GM19099 (cell line): ENCODE measurements around the gene KMT5C.

Source experiments
- POLR2A ChIP-seq: IDR thresholded peaks from 3 replicates; pipeline ENCODE4 v1.6.1; 2011; ENCODE audit warnings: low read depth; ENCODE audit not compliant: insufficient read length; ENCODE audit errors: extremely low read depth

The KMT5C gene

DNA sequence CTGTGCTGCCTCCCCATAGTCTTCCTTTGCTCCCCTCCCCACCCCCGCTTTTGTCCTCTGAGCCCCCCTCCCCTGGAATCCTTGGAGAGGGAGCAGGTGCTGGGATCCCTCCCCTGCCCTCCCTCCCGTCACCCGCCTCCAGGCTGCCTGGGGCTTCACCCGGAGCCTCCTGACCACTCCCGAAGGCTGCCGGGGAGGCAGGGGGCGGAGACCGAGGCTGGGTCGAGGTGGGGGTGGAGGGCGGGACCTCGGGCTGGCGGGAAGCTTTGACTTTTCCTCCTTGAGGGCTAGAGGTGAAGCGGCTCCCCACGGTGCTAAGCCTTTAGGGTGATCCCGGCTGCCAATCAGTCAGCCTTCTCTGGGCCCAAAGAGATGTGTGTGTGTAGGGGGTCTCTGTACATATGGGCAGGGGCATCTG lies 1.5 kb downstream of the KMT5C start:
- TF ChIP-seq POLR2A: no peak

GRCh38 chr19:55341595-55342531 lies 2.2 kb downstream of the KMT5C start:
- TF ChIP-seq POLR2A: no peak

- no peak for TF ChIP-seq POLR2A
Measured at GRCh38 chr19:55344444-55344843, 4.8 kb downstream of the KMT5C start.

DNA sequence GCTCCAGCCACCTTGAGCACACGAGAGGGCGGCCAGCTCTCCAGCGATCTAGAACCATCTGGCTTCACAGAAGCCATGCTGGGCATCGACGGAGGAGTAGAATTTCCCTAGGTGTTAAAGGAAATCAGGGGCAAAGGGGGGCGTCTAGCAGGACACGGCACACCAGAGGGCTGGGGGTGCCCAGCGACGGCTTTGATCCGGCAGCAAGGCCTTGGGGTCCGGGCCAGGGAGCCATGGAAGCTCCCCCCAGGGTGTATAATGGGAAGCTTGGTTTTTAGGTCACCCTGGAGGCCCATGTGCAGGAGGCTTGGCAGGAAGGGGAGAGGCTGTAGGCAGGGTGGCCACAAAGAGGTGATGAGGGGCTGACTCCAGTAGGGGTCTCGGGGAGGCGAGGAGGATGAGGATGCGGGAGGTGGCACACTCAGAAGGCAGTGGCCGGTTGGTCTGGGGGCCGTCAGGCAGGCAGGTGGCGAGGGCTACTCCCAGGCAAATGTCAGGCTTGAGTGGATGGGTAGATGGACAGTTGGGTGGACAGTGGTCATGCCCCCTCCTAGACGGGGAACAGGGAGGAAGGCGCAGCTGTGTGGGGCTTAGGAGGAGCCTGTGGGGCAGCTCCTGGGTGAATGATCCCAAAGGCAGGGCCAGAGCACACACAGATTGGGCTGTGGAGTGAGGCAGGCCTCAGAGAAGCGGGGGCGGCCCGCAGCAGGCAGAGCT lies 5.6 kb downstream of the KMT5C start:
- no peak for TF ChIP-seq POLR2A

DNA sequence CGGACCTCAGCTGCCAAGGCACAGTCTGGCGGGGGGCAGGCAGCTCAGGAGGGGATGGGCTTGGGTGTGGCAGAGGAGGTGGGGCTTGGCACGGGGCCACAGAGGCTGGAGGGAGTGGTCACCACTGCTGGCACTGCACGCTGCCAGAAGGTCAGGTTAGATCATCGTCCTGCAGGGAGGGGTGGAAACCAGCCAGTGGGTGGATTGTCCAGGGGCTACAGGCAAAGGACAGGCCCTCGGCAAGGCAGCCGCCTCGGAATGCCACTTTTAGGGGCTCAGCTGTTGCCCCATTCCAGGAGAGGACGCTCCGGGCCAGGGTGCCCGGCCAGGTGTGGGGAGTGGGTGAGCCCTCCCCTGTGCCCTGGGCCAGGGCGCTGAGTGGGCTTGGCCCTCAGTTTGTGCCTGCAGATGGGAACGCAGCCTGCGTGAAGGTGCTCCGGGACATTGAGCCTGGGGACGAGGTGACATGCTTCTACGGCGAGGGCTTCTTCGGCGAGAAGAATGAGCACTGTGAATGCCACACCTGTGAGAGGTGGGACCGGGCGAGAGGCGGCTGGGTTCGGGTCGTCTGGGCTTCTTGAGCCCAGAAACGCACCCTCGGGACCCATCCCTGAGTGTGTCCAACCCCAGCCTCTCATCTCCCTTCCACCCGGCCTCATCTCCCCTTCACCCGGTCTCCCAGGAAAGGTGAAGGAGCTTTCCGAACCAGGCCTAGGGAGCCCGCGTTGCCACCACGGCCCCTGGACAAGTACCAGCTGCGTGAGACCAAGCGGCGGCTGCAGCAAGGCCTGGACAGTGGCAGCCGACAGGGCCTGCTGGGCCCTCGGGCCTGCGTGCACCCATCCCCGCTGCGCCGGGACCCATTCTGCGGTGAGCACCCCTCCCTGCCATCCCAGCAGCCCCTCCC lies 6.4 kb downstream of the KMT5C start:
- no peak for TF ChIP-seq POLR2A

GRCh38 chr19:55346725-55347441 lies 7.2 kb downstream of the KMT5C start:
- no peak for TF ChIP-seq POLR2A

- no peak for TF ChIP-seq POLR2A
Measured at GRCh38 chr19:55347442-55348009, 7.8 kb downstream of the KMT5C start.

DNA sequence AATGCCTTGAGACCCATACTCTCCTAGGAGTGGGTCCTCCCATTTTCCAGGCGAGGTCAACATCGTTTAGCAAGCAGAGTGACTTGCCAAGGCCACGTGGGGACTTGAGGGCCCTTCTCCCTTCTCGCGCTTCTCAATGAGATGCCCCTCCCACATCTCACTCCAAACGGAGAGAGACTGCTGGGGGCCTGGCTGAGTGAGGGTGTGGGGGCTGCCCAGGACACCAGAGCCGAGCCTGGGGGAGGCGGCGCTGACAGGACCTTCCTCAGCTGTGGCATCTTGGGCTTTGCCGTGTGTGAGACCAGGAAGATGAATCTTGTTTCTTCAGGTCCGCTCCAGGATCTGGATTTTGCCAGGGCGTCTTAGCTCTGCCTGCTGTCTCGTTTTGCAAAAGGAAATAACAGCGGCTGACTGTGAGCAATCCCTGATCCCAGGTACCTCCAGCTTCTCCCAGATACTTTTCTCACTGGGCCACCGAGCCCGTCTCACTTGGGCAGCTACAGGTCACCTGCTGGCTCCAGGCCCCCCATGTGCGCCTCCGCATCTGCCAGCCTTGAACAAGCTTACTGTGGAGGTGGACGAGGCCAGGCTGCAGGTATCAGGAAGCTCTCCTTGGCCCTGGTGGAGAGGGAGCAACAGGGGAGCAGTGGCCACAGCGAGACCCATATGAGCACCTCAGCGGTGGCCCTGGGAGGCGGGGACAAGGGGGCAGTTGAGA lies 8.8 kb downstream of the KMT5C start:
- no peak for TF ChIP-seq POLR2A

GRCh38 chr19:55350620-55351315 lies 11.1 kb downstream of the KMT5C start:
- TF ChIP-seq POLR2A: no peak

DNA sequence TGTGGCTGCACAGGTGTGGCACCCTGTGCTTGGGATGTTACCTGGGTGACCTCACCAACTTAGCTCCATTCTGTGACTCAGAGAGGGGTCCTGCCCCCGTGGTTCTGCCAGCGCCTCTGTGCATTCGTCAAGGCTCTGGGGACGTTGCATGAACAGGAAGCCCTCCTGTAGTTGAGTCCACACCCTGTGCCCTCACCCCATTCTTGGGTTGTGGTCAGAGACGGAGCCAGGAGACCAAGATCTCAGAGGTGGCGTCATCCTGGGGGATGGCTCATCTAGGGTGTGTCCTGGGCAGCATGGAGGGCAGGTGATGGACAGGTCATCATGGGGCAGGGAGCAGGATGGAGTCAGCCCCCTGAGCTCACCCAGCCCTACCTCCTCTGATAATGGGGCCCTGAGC lies 12.4 kb downstream of the KMT5C start:
- TF ChIP-seq POLR2A: no peak

DNA sequence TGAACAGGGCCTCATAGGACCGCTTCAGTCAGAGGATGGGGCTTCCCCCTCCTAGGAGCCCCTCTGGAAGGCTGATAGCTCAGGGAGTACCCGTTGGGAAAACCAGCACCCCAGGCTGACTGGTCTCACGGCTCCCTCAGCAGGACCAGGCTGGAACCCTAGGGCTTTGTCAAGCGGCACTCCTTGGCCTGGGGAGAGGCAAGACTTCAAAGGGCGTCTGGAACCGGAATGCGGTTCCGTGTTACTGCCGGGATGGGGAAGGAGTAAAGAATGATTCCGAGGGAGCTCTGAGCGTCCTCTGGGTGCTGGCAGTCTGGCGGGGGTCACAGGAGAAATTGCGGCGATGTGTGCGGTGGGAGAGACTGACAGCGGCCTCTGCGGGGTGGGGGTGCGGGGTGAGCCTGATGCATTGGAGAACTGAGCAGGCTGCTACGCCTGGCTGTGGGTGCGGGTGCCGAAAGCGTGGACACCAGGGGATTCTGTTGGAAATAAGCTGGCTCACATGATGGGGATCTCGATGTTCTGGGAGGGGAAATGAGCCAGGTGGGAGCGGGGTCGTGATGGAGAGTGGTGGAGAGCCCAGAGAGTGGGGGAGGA lies 13.0 kb downstream of the KMT5C start:
- no peak for TF ChIP-seq POLR2A

- no peak for TF ChIP-seq POLR2A
Measured at GRCh38 chr19:55353356-55353802, 13.7 kb downstream of the KMT5C start.
